ENCODE data around the gene ZNF740. TPM values are rescaled to one million over a fixed set of nuclear protein-coding genes. Genes with fewer than 3 reads are reported as not detected.

ZNF740 gene
- total and polyA plus RNA-seq, 2 of the 4 experiments (the other 2 are of a cell fraction) = 13.1 to 14.0 TPM

GRCh38 chr12:53235742-53236442 lies 55.4 kb downstream of the ZNF740 start:
- Histone ChIP-seq H3K18ac (ENCODE audit: low read depth, low read length) (no peak overlapping the region), H3K9me1 (ENCODE audit: insufficient read depth, low read length) (peaks cover 15% of the 10 kb centered on the region), H3K4ac (ENCODE audit: low read depth, low read length) (no peak overlapping the region), H3K36me3 (ENCODE audit: control insufficient read depth, insufficient read depth, low read length) (no peaks in the 10 kb centered on the region), H2BK15ac (ENCODE audit: low read depth, low read length) (no peak overlapping the region), H3K23ac (ENCODE audit: low read depth, low read length) (no peak overlapping the region), H3K9me3 (ENCODE audit: control insufficient read depth, insufficient read depth, low read length) (no peaks in the 10 kb centered on the region), H3K4me2 (ENCODE audit: low read depth, low read length) (no peak overlapping the region), H3K9ac (ENCODE audit: low read depth, low read length) (no peak overlapping the region), H3K27ac (ENCODE audit: insufficient read depth, low read length) (no peak overlapping the region), H2BK5ac (ENCODE audit: low read depth, low read length, poor library complexity, severe bottlenecking) (no peak overlapping the region), H4K5ac (ENCODE audit: low read depth, low read length) (no peak overlapping the region), H4K20me1 (ENCODE audit: insufficient read depth, low read length) (no peaks in the 10 kb centered on the region), H2AK5ac (ENCODE audit: low read depth, low read length) (no peak overlapping the region), H3K14ac (replicated peaks; ENCODE audit: low read depth, low read length) (no peak overlapping the region), H2AFZ (replicated peaks; ENCODE audit: low read length, poor library complexity) (peak overlapping the region; percentile 8), H2BK120ac (ENCODE audit: low read depth, low read length) (no peak overlapping the region), H3K56ac (ENCODE audit: extremely low read depth, insufficient read depth, low read length) (no peak overlapping the region), H3K4me3 (ENCODE audit: insufficient read depth, low read depth, low read length) (no peak overlapping the region), H4K91ac (ENCODE audit: insufficient read depth, low read depth, low read length) (no peak overlapping the region), H3K27me3 (ENCODE audit: control insufficient read depth, insufficient read depth, low read length) (peaks cover 33% of the 10 kb centered on the region), H3K79me1 (ENCODE audit: low read depth in 1 of 2, low read length in 2 of 2) (peaks cover 5 to 12% of the 10 kb centered on the region in 2 experiments; a peak in 2 of 4 replicates), H2BK20ac (ENCODE audit: low read depth, low read length) (no peak overlapping the region), H4K8ac (ENCODE audit: low read depth in 2 of 2, low read length in 2 of 2) (no peak overlapping the region), H2AK9ac (replicated peaks; ENCODE audit: low read depth, low read length, poor library complexity) (no peak overlapping the region), H3K4me1 (ENCODE audit: control insufficient read depth, insufficient read depth, low read length) (peaks cover 24% of the 10 kb centered on the region)
- ATAC-seq (ENCODE audit: low read depth) (no peak), DNase-seq (no peak)
- intact Hi-C loops (cut with micrococcal nuclease) = no loop called here
- BruUV-seq (replicated peaks) = no TSS peak
- CTCF ChIA-PET = no interaction called here
- TF ChIP-seq MXI1 (IDR thresholded peaks at IDR 0.05; ENCODE audit: borderline replicate concordance, low read depth, low read length) (no peak), NFE2L2 (IDR thresholded peaks at IDR 0.05; ENCODE audit: low read depth, low read length) (no peak), CEBPB (IDR thresholded peaks at IDR 0.05; ENCODE audit: low read depth, low read length) (no peak), BHLHE40 (IDR thresholded peaks at IDR 0.05; ENCODE audit: low read depth, low read length) (no peak), RCOR1 (IDR thresholded peaks at IDR 0.05; ENCODE audit: insufficient replicate concordance, low read length) (no peak), POLR2A (IDR thresholded peaks at IDR 0.05; ENCODE audit: low read depth, low read length) (no peak), FOS (IDR thresholded peaks at IDR 0.05; ENCODE audit: low read depth, low read length) (no peak), RAD21 (IDR thresholded peaks at IDR 0.05; ENCODE audit: low read length) (no peak), MAFK (IDR thresholded peaks at IDR 0.05; ENCODE audit: low read depth, low read length) (no peak), ELK1 (IDR thresholded peaks at IDR 0.05; ENCODE audit: borderline replicate concordance, low read depth, low read length) (no peak), CTCF (conservative IDR thresholded peaks at IDR 0.05; ENCODE audit: low read depth, low read length) (no peak), CHD1 (IDR thresholded peaks at IDR 0.05; ENCODE audit: low read depth, low read length) (no peak), MAZ (IDR thresholded peaks at IDR 0.05; ENCODE audit: borderline replicate concordance, low read depth, low read length) (no peak), RFX5 (IDR thresholded peaks at IDR 0.05; ENCODE audit: low read depth, low read length) (no peak), SMC3 (IDR thresholded peaks at IDR 0.05; ENCODE audit: low read depth, low read length) (no peak), USF2 (IDR thresholded peaks at IDR 0.05; ENCODE audit: low read depth, low read length) (no peak)
- dilution Hi-C loops (cut with HindIII; ENCODE audit: low sequenced_read_pairs, unreplicated experiment) = no loop called here
- POLR2A ChIA-PET (ENCODE audit: unreplicated experiment) = no interaction called here
- 66% methylated on average over 3 of the region's 9 CpGs; no CpG with 5 or more reads in 1 of the 2 experiments for WGBS, 2 experiments (ENCODE audit: extremely low coverage in 2 of 2, insufficient read length in 1 of 2)
- in situ Hi-C loops (cut with MboI; ENCODE audit: low sequenced_read_pairs) = no loop called here
